ENCODE measurements around the gene CNTFR. TPM values are rescaled to one million over a fixed set of nuclear protein-coding genes. Genes with fewer than 3 reads are reported as not detected.

CNTFR gene
- total RNA-seq, 2 donors from 2014 or later = 0.34 TPM; not detected in 1

- no peak for ATAC-seq
- H3K9me3 Mint-ChIP-seq = no peaks in the 10 kb centered on the region
These were observed 35.1 kb upstream of the CNTFR start for GRCh38 chr9:34624475-34625185.

GRCh38 chr9:34623374-34624235, 34.1 kb upstream of the CNTFR start:
- DNase-seq (ENCODE audit: low spot score in 2 of 2) (no peak), ATAC-seq (no peak)
- Mint-ChIP-seq H3K36me3 (peaks cover 5 to 23% of the 10 kb centered on the region in 2 donors), H3K27ac (no peak overlapping the region), H3K9me3 (no peaks in the 10 kb centered on the region)

More at GRCh38 chr9:34624475-34625185, 35.1 kb upstream of the CNTFR start:
- H3K27ac Mint-ChIP-seq = no peak overlapping the region
- H3K36me3 Mint-ChIP-seq = peaks cover 5 to 25% of the 10 kb centered on the region in 2 donors
- DNase-seq (ENCODE audit: low spot score in 2 of 2) = no peak

DNA sequence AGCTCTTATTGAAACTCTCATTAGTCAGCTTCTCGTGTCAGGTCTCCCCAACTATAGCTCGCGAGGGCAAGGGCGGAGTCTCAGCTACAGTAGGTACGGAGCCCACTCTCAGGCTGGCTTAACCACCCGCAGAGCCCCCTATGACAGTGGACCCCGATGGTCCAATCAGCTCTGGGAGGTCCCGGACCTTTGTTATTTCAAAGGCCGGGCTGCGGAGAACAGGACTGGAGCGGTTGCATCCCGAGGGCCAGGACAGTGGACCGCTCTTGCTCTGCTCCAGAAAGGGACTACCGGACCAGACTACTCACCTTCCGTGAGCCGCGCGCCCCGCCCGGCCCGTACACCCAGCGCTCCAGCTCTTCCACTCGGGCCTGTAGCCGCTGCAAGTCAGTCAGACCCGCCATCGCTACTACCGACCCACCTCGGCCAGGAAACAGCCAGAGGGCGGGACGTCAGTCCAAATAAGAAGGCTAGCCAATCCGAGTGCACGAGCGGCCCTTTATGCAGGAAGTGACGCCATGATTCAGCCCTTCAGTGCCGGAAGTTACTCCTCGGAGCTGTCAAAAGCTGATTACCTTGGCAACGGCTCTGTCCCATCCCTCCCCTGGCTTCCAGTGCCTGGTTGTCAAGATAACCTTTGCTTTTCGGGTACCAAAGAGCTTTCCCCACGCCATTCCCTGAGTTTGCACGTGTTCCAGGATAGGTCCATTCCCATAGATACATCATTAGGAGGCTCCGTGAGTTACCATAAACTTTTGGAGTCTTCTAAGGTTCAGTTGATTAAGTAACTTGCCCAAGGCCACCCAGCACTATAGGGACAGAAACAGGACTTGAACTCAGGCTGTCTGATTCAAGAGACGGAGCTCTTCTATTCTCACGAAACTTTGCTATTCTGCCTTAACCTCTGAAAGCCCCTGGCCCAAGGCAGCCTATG, 30.8 kb upstream of the CNTFR start, which contains the start of gene DCTN3:
DCTN3 (minus strand) TSS at position 435 of the 934 bp plus-strand sequence; CDS start at position 404, 31 bp downstream.
- Mint-ChIP-seq H3K9me3 (no peaks in the 10 kb centered on the region), H3K36me3 (peaks cover 5 to 19% of the 10 kb centered on the region in 2 donors), H3K27ac (peak within 1 kb of the TSS; percentile 90 to 94)
- ATAC-seq = peak; percentile 99
- DNase-seq (ENCODE audit: low spot score in 2 of 2) = peak; percentile 84 to 89

- ATAC-seq = no peak
- DNase-seq (ENCODE audit: low spot score in 2 of 2) = no peak
- H3K9me3 Mint-ChIP-seq = no peaks in the 10 kb centered on the region
- peaks cover 7 to 11% of the 10 kb centered on the region in 2 donors for H3K36me3 Mint-ChIP-seq
- H3K27ac Mint-ChIP-seq = no peak overlapping the region
These were observed 25.6 kb upstream of the CNTFR start for GRCh38 chr9:34615132-34615531.

GRCh38 chr9:34612788-34613390, 23.4 kb upstream of the CNTFR start:
- no peaks in the 10 kb centered on the region for H3K9me3 Mint-ChIP-seq
- peaks cover 7% of the 10 kb centered on the region in 2 donors for H3K36me3 Mint-ChIP-seq
- DNase-seq (ENCODE audit: low spot score in 2 of 2) = peak; percentile 69 to 79
- H3K27ac Mint-ChIP-seq = peak overlapping the region; percentile 81 to 94
- peak; percentile 48 to 60 for ATAC-seq

DNA sequence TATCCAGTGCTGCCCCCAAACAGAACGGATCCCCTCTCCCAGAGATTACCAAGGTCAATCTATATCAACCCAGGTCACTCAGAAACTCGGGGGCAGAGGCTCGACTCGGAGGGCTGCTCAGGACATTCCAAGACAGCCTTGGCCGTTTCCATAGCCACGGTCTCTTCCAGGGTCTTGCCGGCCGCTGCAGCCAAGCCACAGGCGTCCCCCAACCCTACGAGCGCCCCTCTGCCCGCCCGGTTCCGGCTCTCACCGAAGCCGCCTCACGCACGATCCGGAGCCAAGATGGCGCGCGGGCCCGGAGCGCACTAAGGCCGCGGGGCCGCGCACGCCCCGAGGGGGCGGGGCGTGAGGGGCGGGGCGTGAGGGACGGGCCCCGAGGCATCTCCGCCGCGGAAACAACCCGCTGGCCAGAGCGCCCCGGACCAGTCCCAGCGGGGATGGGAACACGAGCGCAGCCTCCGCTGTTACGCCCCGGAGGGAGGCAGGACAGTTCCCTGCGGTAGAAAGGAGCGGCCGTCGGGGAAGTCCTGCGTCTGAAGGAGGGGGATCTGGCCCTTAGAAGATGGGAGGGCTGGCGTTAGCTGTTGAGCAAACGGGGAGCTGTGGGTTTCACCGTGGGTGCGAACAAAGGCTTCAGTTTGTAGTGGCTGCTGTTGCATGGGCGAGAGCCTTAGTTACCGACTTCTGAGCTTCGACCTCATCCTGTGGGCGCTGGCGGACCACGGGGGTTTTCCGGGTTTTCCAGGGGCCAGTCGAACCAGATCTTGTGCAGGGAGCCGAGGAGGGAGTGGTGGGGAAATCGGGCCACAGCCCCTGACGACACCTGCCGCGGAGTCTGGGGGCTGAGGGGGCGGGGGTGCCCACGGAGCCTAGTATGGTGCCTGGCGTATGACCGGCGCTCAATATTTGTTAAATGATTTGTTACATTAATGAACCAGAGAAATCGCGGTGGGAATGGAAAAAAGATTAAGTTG, 22.6 kb upstream of the CNTFR start, which contains the start of gene RPP25L:
RPP25L (minus strand) TSS at position 287 of the 977 bp plus-strand sequence. CDS start 801 bp downstream, outside the sequence.
- ATAC-seq (peak; percentile 91 to 97), DNase-seq (ENCODE audit: low spot score in 2 of 2) (peak; percentile 88 to 90)
- peak within 1 kb of the TSS; percentile 94 to 97 for H3K27ac Mint-ChIP-seq
- H3K36me3 Mint-ChIP-seq = peaks cover 7% of the 10 kb centered on the region in 2 donors
- no peaks in the 10 kb centered on the region for H3K9me3 Mint-ChIP-seq

DNA sequence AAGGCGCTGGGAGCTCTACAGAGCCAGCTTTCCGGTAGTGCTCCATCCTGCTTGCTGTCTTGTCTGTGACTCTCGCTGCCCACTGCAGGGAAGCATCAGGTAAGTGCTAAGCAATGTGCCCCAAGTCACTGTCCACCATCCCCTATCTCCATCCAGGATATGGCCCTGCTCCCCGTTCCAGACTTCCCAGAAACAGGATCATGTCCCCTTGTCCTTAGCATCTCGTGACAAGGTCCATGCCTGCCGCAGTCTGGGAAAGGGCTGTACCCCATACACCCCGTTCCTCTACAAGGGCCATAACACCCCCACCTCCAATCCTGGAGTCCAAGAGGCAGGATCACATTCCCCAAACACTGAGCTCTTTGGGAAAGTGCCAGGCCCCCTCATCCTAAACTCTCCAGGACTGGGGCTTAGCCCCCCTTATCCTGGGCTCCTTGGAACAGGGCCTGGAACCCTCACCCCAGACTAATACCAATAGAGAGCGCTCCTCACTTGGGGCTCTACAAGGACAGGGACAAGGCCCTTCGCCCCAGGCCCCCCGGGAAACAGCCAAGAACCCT, 21.8 kb upstream of the CNTFR start:
- H3K27ac Mint-ChIP-seq = peak overlapping the region; percentile 94 to 97
- peaks cover 7% of the 10 kb centered on the region in 2 donors for H3K36me3 Mint-ChIP-seq
- ATAC-seq (peak; percentile 4 to 5), DNase-seq (ENCODE audit: low spot score in 2 of 2) (no peak)
- no peaks in the 10 kb centered on the region for H3K9me3 Mint-ChIP-seq

DNA sequence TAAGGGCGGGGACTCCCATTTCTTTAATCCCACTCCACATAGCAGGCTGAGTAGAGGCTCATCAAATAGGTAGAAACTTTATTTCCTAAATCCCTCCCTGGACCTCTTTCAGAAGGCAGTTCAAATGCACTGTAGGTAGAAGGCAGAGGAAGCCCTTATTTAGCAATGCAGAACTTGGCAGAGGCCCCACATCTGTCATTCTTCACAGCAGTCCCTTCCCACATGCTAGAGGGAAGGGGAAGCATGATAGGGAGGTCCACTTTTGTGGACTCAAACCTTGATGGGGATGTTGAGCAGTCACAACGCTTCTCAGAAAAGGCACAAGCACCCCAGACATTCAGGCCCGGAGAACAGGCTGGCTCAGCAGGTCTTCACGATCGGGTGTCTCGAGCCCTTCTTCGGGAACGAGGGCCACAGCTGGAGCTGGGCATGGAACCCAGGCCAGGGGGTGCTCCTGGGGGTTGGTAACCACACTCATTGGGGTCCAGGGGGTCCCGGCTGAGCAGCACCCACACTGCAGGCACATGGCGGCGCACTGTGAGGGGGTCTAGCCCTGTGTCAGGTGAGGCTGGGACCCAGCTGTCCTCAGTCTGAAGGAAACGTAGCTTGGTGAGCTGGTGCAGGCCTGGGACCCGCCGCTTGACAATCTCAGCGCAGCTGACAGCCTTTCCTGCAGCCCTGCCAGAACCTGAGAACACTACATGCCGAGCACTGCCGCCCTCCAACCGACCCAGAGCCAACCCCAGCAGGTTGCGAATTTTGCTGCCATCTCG, 21.1 kb upstream of the CNTFR start:
- ATAC-seq = no peak

DNA sequence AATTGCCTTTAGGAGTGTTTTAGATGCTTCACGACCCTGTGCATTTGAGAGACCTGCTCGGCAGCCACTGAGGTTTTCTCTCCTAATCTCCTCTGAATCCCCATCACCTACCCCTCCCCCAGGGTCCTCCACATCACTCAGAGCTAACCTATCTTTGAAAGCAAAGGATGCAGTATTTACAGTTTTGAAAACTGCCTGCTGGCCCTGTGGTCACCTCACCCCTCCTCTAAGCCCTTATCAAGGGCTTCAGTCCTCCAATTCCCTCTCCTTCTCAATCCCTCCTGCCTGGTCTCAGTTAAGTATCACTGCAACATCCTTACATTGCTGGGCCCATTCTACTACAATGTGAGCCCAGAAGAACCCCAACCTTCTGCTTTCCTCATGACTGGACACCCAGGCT, 17.8 kb upstream of the CNTFR start:
- no peak for ATAC-seq
- Mint-ChIP-seq H3K9me3 (no peaks in the 10 kb centered on the region), H3K36me3 (peaks cover 7% of the 10 kb centered on the region in 2 donors), H3K27ac (no peak overlapping the region)
- no peak for DNase-seq (ENCODE audit: low spot score in 2 of 2)

More for the DNA sequence above, 21.1 kb upstream of the CNTFR start:
- Mint-ChIP-seq H3K9me3 (no peaks in the 10 kb centered on the region), H3K27ac (peak overlapping the region in 1 of 2 donors; percentile 94), H3K36me3 (peaks cover 7% of the 10 kb centered on the region in 2 donors)
- no peak for DNase-seq (ENCODE audit: low spot score in 2 of 2)

DNA sequence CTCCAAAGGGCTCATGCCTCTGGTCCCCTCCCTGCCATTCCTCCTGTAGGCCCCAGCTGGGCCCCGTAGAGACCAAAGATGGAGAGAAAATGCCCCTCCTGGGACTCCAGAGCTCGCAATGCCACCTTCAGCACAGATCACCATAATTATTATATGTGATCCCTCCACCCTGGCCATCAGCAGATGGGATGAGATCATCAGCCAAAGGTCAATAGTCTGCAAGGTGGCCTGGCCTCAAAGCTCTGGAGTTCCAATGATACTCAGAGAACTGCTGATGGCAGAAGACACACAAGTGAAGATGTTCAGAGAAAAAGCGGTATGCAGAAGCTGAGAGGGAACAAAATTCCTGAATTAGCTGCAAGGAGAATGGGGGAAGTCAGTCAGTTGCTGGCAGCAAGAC, 17.4 kb upstream of the CNTFR start:
- no peak overlapping the region for H3K27ac Mint-ChIP-seq
- H3K36me3 Mint-ChIP-seq = peaks cover 7% of the 10 kb centered on the region in 2 donors
- ATAC-seq = no peak
- no peak for DNase-seq (ENCODE audit: low spot score in 2 of 2)
- H3K9me3 Mint-ChIP-seq = no peaks in the 10 kb centered on the region

DNA sequence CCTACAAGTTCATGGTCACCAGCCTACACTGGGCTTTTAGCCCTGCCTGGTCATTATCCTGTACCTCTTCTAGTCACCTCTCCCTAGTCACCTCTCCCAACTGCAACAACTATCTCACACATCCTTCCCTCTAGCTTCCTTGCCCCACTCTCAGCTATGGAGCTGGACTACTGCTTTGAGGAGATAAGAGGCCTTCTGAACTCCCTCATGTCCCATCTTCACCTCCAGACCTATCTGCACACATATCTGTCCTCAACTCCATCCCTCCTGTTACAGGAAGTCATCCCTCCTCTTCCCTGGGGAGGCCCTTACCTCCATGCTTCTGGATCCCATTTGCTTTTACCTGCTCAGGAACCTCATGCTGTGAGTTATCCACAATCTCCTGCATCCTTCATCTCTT, 16.7 kb upstream of the CNTFR start:
- no peak overlapping the region for H3K27ac Mint-ChIP-seq
- peaks cover under 1% of the 10 kb centered on the region in 2 donors for H3K36me3 Mint-ChIP-seq
- no peaks in the 10 kb centered on the region for H3K9me3 Mint-ChIP-seq
- no peak for DNase-seq (ENCODE audit: low spot score in 2 of 2)
- ATAC-seq = no peak

DNA sequence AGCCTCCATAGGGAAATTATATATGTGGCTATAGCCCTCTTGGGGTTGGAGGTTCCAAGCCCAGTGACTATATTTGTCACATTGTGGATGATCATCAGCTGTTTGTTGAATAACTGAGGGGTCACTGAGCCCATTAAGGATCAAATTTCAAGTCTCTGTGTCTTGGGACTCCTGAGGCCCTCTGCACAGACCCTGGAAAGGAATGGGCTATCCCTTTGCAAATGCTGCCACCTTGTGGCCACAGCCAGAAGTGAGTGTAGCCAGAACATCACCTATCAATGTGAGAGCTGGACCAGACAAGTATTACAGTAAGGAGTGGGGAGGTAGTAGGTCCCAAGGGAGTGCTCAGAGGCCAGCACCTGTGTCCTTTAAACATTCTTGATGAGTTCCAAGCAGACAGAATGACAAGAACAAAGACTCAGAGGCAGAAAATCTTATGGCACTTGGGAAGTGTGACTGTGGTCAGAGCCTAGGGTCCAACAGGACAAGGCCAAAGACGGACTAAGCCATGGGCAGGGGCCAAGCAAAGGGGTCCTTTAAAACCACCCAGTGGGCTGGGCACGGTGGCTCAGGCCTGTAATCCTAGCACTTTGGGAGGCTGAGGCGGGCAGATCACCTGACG, 14.2 kb upstream of the CNTFR start:
- DNase-seq (ENCODE audit: low spot score in 2 of 2) (peak; percentile 71 to 88), ATAC-seq (peak; percentile 90 to 92)
- H3K27ac Mint-ChIP-seq = no peak overlapping the region

GRCh38 chr9:34601937-34602573, 12.5 kb upstream of the CNTFR start:
- H3K27ac Mint-ChIP-seq = no peak overlapping the region
- DNase-seq (ENCODE audit: low spot score in 2 of 2) = no peak
- no peaks in the 10 kb centered on the region for H3K36me3 Mint-ChIP-seq
- H3K9me3 Mint-ChIP-seq = no peaks in the 10 kb centered on the region
- ATAC-seq = no peak

More for the DNA sequence above, 14.2 kb upstream of the CNTFR start:
- Mint-ChIP-seq H3K36me3 (no peaks in the 10 kb centered on the region), H3K9me3 (no peaks in the 10 kb centered on the region)

Measured in activated naive CD4-positive, alpha-beta T cell treated with anti-CD3 and anti-CD28 coated beads, Interleukin-2, amount 50 U/mL, for 72 hours (primary cell).